ENCODE measurements around the gene SIGLEC12. TPM values are rescaled to one million over a fixed set of nuclear protein-coding genes. Genes with fewer than 3 reads are reported as not detected.

The SIGLEC12 gene
- not detected in 5 replicates for total RNA-seq (2022; extraction: Qiagen RNA extraction; ENCODE audit: low read depth)

DNA sequence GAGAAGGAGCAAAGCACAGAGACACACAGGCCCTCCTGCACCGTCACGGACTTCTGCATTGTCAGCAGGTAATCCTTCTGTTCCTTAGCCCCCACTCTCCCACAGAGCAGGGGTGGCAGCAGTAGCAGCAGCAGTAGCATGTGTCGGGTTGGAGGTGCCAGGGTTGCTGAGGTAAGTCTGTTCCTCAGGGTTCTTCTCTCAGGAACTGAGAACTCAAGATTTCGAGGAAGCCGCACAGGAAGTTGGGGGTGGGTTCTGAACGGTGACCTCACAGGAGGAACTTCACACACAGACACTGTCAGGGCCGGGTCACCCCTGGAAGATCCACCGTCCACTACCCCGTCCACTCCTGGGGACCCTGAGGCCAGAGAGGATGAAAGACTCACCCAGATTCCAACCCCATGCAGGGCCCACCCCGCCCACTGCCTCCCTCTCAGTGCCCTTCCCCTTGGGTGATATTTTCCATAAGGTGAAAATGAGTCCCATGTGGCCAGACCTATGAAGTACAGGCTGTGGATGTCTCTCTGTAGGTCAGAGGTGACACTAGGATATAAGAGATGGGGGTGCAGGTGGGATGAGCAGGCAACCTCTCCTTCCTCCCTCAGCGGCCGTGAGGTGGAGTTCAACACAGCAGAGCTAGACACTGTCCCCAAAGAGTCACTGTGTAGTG is at the start of gene SIGLEC12:
TSS of gene SIGLEC12 (minus strand) at position 207 of the 670 bp plus-strand sequence. CDS start at position 140, 67 bp downstream.

GRCh38 chr19:51531349-51532315 is 30.0 kb upstream of the SIGLEC12 start, which contains the start of gene SIGLEC6:
Gene SIGLEC6, minus strand, starts transcription at chr19:51531670. Its CDS starts 22 bp downstream, at chr19:51531648.

DNA sequence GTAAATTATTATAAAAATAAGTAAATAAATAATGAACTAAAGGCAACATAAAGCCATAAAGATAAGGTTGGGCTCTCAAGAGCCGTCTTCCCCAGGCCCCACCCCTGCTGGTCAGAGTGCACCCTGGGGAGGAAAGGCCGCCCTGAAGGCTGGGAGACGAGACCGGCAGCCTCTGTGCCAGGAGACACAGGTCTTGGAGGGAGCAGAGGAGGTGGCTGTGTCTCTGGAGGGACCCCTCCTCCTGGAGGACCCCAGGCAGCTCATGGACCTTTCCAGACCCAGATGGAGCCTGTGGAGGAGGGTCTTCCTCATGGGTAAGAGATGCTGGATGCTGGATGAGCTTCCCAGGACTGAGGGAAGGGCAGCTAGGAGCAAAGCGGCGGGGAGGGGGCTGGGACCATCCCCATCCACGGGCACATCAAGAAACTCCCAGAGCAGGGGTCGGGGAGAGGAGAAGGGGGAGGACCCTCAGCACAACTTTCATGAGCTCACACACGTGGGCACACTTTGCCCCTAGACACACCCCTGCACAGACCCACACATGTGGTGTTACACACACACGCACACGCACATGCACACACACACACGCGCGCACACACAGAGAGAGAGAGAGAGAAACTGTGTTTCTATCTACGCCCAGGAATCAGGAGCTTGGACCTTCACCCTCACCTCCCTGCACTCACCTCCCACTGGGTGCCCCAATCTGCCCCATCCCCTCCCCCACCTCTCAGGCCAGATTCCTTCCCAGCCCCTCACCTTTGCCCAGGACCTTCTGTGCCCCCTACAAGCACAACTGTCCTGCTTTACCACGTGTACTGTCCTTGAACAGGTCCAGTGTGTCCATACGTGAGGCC is 23.0 kb downstream of the SIGLEC12 start, which contains the start of gene CEACAM18:
TSS of gene CEACAM18 (plus strand) at position 159 of the 854 bp plus-strand sequence.

DNA sequence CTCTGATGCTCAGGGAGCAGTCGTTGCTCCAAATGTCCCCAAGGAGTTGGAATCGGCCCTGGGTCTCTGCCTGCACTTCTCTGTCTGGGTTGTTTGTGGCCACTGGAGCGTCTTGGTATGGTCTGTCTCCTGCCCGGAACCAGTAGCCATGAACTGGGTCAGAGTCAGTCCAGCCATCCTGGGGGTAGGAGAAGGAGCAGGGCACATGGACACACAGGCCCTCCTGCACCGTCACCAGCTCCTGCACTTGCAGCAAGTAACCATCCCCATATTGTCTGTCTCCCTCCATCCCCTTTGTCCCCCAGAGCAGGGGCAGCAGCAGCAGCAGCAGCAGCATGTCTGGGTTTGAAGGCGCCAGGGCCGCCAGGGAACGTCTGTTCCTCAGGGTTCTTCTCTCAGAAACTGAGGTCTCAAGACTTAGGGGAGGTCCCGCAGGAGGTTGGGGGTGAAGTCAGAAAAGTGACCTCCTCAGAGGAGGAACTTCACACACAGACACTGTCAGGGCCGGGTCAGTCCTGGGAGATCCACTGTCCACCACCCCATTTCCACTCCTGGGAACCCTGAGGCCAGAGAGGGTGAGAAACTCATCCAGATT is 43.5 kb downstream of the SIGLEC12 start, which contains the start of gene SIGLEC8:
TSS of gene SIGLEC8 (minus strand) at position 404 of the 595 bp plus-strand sequence. CDS start at position 337, 67 bp downstream.

Other genes with a start within 250 kb of the SIGLEC12 start
- gene IGLON5, start 190.2 kb downstream of the SIGLEC12 start, total RNA-seq (2022; extraction: Qiagen RNA extraction; ENCODE audit: low read depth), result 0.07 to 0.09 TPM in 2 of 5 replicates, not detected in the others
- gene VSIG10L, start 159.7 kb downstream of the SIGLEC12 start, total RNA-seq (2022; extraction: Qiagen RNA extraction; ENCODE audit: low read depth), result 6.8 to 11.3 TPM (median 10.1 TPM) in 5 replicates
- gene ETFB, start 135.4 kb downstream of the SIGLEC12 start, total RNA-seq (2022; extraction: Qiagen RNA extraction; ENCODE audit: low read depth), result 222 to 251 TPM (median 225 TPM) in 5 replicates
- 6.2 to 14.6 TPM (median 10.2 TPM) in 5 replicates for gene CLDND2, start 132.8 kb downstream of the SIGLEC12 start, total RNA-seq (2022; extraction: Qiagen RNA extraction; ENCODE audit: low read depth)
- not detected in 5 replicates for gene NKG7, start 129.1 kb downstream of the SIGLEC12 start, total RNA-seq (2022; extraction: Qiagen RNA extraction; ENCODE audit: low read depth)
- gene LIM2, start 113.8 kb downstream of the SIGLEC12 start, total RNA-seq (2022; extraction: Qiagen RNA extraction; ENCODE audit: low read depth), result not detected in 5 replicates
- gene C19orf84, start 111.2 kb downstream of the SIGLEC12 start, total RNA-seq (2022; extraction: Qiagen RNA extraction; ENCODE audit: low read depth), result not detected in 5 replicates
- not detected in 5 replicates for gene SIGLEC10, start 84.2 kb downstream of the SIGLEC12 start, total RNA-seq (2022; extraction: Qiagen RNA extraction; ENCODE audit: low read depth)
- not detected in 5 replicates for gene SIGLEC8, start 43.3 kb downstream of the SIGLEC12 start, total RNA-seq (2022; extraction: Qiagen RNA extraction; ENCODE audit: low read depth)
- gene CEACAM18, start 23.3 kb downstream of the SIGLEC12 start, total RNA-seq (2022; extraction: Qiagen RNA extraction; ENCODE audit: low read depth), result not detected in 5 replicates
- gene SIGLEC6, start 29.9 kb upstream of the SIGLEC12 start, total RNA-seq (2022; extraction: Qiagen RNA extraction; ENCODE audit: low read depth), result not detected in 5 replicates
- 3.1 to 5.1 TPM (median 3.6 TPM) in 5 replicates for gene ZNF175, start 69.5 kb upstream of the SIGLEC12 start, total RNA-seq (2022; extraction: Qiagen RNA extraction; ENCODE audit: low read depth)
- gene SIGLEC5, start 128.6 kb upstream of the SIGLEC12 start, total RNA-seq (2022; extraction: Qiagen RNA extraction; ENCODE audit: low read depth), result 0.08 TPM in 1 of 5 replicates, not detected in the others
- gene SIGLEC14, start 145.0 kb upstream of the SIGLEC12 start, total RNA-seq (2022; extraction: Qiagen RNA extraction; ENCODE audit: low read depth), result 0.06 to 0.09 TPM in 2 of 5 replicates, not detected in the others
- gene SPACA6, start 191.5 kb upstream of the SIGLEC12 start, total RNA-seq (2022; extraction: Qiagen RNA extraction; ENCODE audit: low read depth), result 9.1 to 17.1 TPM (median 15.7 TPM) in 5 replicates
- not detected in 5 replicates for gene HAS1, start 222.2 kb upstream of the SIGLEC12 start, total RNA-seq (2022; extraction: Qiagen RNA extraction; ENCODE audit: low read depth)

All from A549 treated with RU486 at 1 μM for 4 hours (cell line).